Breast epithelium (tissue), 3 donors: ENCODE measurements around the gene KCNN3.

Experiments
- CTCF ChIP-seq, 3 donors: fragments of 450-650 bp; IDR thresholded peaks; one replicate each; pipeline ENCODE4 v1.5.1; 2016 to 2017; ENCODE audit warnings: antibody characterized with exemption in 3 of 3, mild to moderate bottlenecking in 3 of 3, moderate library complexity in 3 of 3
- POLR2A ChIP-seq: fragments of 450-650 bp; IDR thresholded peaks from one replicate; pipeline ENCODE4 v1.6.1; 2016; ENCODE audit warnings: antibody characterized with exemption, mild to moderate bottlenecking, moderate library complexity
- POLR2AphosphoS5 ChIP-seq, 3 donors: sonication (generic); formaldehyde crosslinking; IDR thresholded peaks; one replicate each; pipeline ENCODE4 v1.6.1; 2017; ENCODE audit warnings: antibody characterized with exemption in 3 of 3

- TF ChIP-seq CTCF (IDR thresholded peaks at IDR 0.05) = no peak
- no peak for TF ChIP-seq POLR2A
- TF ChIP-seq POLR2AphosphoS5 (IDR thresholded peaks at IDR 0.05) = no peak
Measured at GRCh38 chr1:154793685-154794084, 76.4 kb downstream of the KCNN3 start.
